LNCAP (cell line): ENCODE measurements around the gene MDFI.

Source experiments
- CTCF ChIP-seq: fragments of 450-650 bp; IDR thresholded peaks from 2 replicates; pipeline ENCODE4 v1.5.1; 2017; ENCODE audit warnings: mild to moderate bottlenecking

MDFI gene

DNA sequence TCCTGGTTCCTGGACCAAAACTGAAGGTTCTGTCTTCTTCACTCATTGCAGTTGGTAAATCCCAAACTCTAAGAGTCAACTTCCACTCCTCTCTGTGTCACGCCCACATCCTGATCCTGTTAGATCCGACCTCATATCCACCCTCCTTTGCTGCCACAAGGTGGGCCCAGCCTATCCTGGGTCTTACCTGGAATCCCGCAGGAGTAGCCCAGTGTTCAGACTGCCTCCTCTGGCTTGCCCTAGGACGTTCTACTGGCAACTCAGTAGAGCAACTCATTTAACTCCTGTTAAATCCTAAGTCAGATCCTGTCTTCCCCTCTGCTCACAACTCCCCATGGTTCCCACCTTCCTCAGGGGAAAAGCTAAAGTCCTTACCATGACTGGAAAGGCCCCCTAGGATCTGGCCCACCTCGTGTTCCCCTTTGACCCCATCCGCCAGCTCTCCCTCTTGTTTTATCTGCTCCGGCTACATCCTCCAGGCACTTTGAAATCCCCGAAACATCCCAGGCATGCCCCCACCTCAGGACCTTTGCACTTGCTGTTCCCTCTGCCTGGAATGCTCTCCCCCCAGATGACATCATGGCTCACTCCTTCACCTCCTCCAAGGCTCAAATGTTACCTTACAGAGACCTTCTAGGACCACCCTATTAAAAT lies 53.3 kb downstream of the MDFI start:
- no peak for TF ChIP-seq CTCF

- no peak for TF ChIP-seq CTCF
These were observed 53.9 kb downstream of the MDFI start for GRCh38 chr6:41692080-41692675.

- no peak for TF ChIP-seq CTCF
These were observed 54.5 kb downstream of the MDFI start for GRCh38 chr6:41692730-41693129.

- TF ChIP-seq CTCF, result no peak
These were observed 55.3 kb downstream of the MDFI start for GRCh38 chr6:41693281-41694240.

DNA sequence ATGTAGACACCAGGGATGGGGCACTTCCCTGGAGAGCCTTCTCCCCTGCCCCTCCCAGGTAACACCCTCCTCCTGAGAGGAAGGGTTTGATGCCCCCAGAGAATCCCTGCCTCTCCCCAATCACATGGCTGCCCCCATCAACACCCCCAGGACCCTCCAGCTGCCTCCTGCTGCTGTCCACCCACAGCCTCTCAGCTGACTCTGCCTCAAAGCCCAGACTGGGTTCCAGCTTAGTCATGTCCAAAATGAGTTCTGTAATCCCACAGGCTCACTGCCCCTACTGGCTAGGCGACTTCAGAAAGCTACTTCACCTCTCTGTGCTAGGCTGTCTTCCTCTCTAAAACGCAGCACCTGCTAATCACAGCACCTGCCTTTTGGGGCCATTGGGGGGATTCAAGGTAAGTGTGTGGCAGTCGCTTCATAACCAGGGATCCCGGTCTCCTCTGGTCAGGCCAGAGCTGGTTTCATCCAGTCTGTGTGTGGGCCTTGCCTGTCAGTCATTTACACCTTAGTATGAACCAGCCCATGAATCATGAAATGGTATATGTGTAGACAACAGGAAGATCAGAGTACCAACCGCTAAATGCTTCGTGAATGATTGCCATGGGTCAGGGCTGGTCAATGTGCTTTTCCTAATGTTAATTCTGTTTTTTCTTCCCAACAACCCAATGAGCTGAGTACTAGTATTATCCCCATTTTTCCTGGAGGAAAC lies 56.7 kb downstream of the MDFI start:
- TF ChIP-seq CTCF, result no peak

DNA sequence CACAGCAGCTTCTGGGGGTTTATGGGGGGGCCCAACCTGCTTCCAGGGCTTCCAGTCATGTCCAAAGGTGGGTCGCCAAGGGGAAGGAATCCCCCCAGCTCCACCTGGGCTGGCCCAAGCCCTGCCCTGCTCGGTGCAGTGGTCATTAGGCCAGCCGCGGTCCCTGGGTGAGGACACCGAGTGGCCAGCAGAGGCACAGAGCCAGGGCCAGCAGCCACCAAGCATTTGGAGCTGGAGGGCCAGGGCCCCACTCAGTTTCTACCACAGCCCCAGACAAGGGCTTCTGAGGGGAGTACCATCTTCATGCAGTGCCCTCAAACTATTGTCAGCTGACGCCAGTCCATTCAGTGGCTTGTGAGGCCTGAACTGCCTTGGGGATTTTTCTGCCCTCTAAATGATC lies 57.6 kb downstream of the MDFI start:
- TF ChIP-seq CTCF, result no peak

DNA sequence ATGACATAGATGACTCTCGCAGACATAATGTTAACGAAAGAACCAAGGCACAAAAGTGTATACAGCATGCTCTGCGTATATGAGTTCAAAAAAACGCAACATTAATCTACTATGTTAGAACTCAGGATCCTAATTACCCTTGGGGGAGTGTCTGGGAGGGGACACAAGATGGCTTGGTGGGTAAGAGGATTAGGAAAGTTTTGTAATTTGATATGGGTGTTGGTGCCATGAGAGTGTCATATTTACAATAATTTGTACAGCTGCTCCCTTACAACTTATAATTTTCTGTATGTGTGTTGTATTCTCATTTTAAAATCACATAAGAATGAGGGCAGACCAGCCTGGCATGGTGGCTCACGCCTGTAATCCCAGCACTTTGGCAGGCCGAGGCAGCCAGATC lies 58.5 kb downstream of the MDFI start:
- TF ChIP-seq CTCF, result no peak
